Trophoblast cell (in vitro differentiated cells and primary cell): Measurements from ENCODE around the gene CRYBA4.

Experiments
- DNase-seq, 2 donors: peaks; one replicate each; pipeline ENCODE4 v3.0.0-alpha.2; 2016
- H2AFZ ChIP-seq: 2 replicates; pipeline ENCODE4 v1.6.1; 2013; ENCODE audit warnings: low read length, moderate library complexity, mild to moderate bottlenecking; ENCODE audit not compliant: insufficient read depth, poor library complexity
- H2AK5ac ChIP-seq: 2 replicates; pipeline ENCODE4 v1.6.1; 2013; ENCODE audit warnings: mild to moderate bottlenecking, low read length
- H2BK120ac ChIP-seq: 2 replicates; pipeline ENCODE4 v1.6.1; 2013; ENCODE audit warnings: low read length, mild to moderate bottlenecking, moderate library complexity; ENCODE audit not compliant: insufficient read depth, poor library complexity
- H2BK12ac ChIP-seq: 2 replicates; pipeline ENCODE4 v1.6.1; 2013; ENCODE audit warnings: mild to moderate bottlenecking, low read length, moderate library complexity
- H2BK5ac ChIP-seq: 2 replicates; pipeline ENCODE4 v1.6.1; 2013; ENCODE audit warnings: low read length, low read depth, moderate library complexity, mild to moderate bottlenecking; ENCODE audit not compliant: poor library complexity
- H3K14ac ChIP-seq: 2 replicates; pipeline ENCODE4 v1.6.1; 2013; ENCODE audit warnings: mild to moderate bottlenecking, low read length
- H3K18ac ChIP-seq: 2 replicates; pipeline ENCODE4 v1.6.1; 2013; ENCODE audit warnings: mild to moderate bottlenecking, low read length
- H3K23ac ChIP-seq: 2 replicates; pipeline ENCODE4 v1.6.1; 2013; ENCODE audit warnings: low read length
- H3K27ac ChIP-seq: 2 replicates; pipeline ENCODE4 v1.5.1; 2013; ENCODE audit warnings: low read depth, mild to moderate bottlenecking, inconsistent platforms, low read length, moderate library complexity
- H3K27me3 ChIP-seq: 2 replicates; pipeline ENCODE4 v1.6.1; 2013; ENCODE audit warnings: inconsistent platforms, mild to moderate bottlenecking, low read length, moderate library complexity; ENCODE audit not compliant: insufficient read depth
- H3K36me3 ChIP-seq, 2 experiments: 1 replicate in 1 of 2; 2 replicates in 1 of 2; pipeline ENCODE4 v1.6.1; 2013; ENCODE audit warnings: low read length in 2 of 2, mild to moderate bottlenecking in 2 of 2, moderate library complexity in 1 of 2; ENCODE audit not compliant: insufficient read depth in 2 of 2, control insufficient read depth in 1 of 2
- H3K4ac ChIP-seq: 2 replicates; pipeline ENCODE4 v1.6.1; 2013; ENCODE audit warnings: low read depth, mild to moderate bottlenecking, low read length, moderate library complexity
- H3K4me1 ChIP-seq, 2 experiments: 1 replicate in 1 of 2; 2 replicates in 1 of 2; pipeline ENCODE4 v1.6.1; 2013; ENCODE audit warnings: low read length in 2 of 2, mild to moderate bottlenecking in 2 of 2, moderate library complexity in 1 of 2; ENCODE audit not compliant: insufficient read depth in 2 of 2, control insufficient read depth in 1 of 2
- H3K4me2 ChIP-seq: 2 replicates; pipeline ENCODE4 v1.6.1; 2013; ENCODE audit warnings: inconsistent platforms, mild to moderate bottlenecking, low read length, moderate library complexity
- H3K4me3 ChIP-seq: 2 replicates; pipeline ENCODE4 v1.5.1; 2013; ENCODE audit warnings: mild to moderate bottlenecking, low read depth, low read length, inconsistent platforms
- H3K79me1 ChIP-seq: one replicate; pipeline ENCODE4 v1.6.1; 2013; ENCODE audit warnings: low read length
- H3K79me2 ChIP-seq: 2 replicates; pipeline ENCODE4 v1.6.1; 2013; ENCODE audit warnings: low read length, mild to moderate bottlenecking; ENCODE audit not compliant: control insufficient read depth, insufficient read depth, poor library complexity
- H3K9ac ChIP-seq: 2 replicates; pipeline ENCODE4 v1.6.1; 2013; ENCODE audit warnings: mild to moderate bottlenecking, low read length
- H3K9me3 ChIP-seq: 2 replicates; pipeline ENCODE4 v1.6.1; 2013; ENCODE audit warnings: low read depth, mild to moderate bottlenecking, control low read depth, inconsistent platforms, low read length; ENCODE audit not compliant: insufficient read depth
- H4K12ac ChIP-seq: 2 replicates; pipeline ENCODE4 v1.6.1; 2013; ENCODE audit warnings: low read depth, mild to moderate bottlenecking, low read length, moderate library complexity
- H4K8ac ChIP-seq: 2 replicates; pipeline ENCODE4 v1.6.1; 2013; ENCODE audit warnings: low read depth, mild to moderate bottlenecking, low read length, moderate library complexity
- H4K91ac ChIP-seq: one replicate; pipeline ENCODE4 v1.6.1; 2013; ENCODE audit warnings: low read depth, mild to moderate bottlenecking, low read length, moderate library complexity
- WGBS: extraction: QIAGEN DNeasy Blood & Tissue Kit; methylation state at CpG from one replicate; pipeline ENCODE4 v1.1.7; 2013; ENCODE audit warnings: missing lambda C conversion rate; ENCODE audit not compliant: insufficient read length, insufficient coverage; ENCODE audit errors: extremely low coverage; 5-methylcytosine and 5-hydroxymethylcytosine counted together

Gene CRYBA4

DNA sequence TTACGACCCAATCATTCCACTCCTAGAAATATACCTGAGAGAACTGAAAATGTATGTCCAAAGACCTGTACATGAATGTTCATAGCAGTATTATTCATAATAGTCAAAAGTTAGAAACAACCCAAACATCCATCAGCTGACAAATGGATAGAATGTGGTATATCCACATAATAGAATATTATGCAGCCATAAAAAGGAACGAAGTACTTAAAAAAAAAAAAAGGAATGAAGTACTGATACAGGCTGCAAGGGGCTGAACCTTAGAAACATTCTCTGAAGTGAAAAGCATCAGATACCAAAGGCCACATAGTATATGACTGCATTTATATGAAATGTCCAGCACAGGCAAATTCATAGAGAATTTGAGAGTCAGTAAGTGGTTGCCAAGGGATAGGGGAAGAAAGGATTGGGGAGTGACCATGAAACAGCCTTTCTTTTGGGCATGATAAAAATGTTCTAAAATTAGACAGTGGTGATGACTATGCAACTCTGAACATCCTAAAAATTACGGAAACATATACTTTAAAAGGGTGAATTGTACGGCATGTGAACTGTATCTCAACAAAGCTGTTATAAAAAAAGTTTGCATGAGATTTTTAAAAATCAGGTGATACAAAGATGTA, 33.7 kb upstream of the CRYBA4 start:
- Histone ChIP-seq H2BK5ac (no peak overlapping the region), H3K4me1 (peaks cover 0 to 6% of the 10 kb centered on the region in 2 experiments), H3K14ac (no peak overlapping the region), H3K27ac (no peak overlapping the region), H3K9me3 (no peaks in the 10 kb centered on the region), H2BK120ac (no peak overlapping the region), H3K18ac (no peak overlapping the region), H4K8ac (no peak overlapping the region), H3K79me1 (peaks cover 7% of the 10 kb centered on the region), H3K4me2 (no peak overlapping the region), H3K4me3 (no peak overlapping the region), H2BK12ac (no peak overlapping the region), H4K91ac (no peak overlapping the region), H2AK5ac (no peak overlapping the region), H3K79me2 (peaks cover 9% of the 10 kb centered on the region), H3K4ac (no peak overlapping the region), H4K12ac (no peak overlapping the region), H3K9ac (no peak overlapping the region), H3K23ac (no peak overlapping the region), H3K27me3 (no peaks in the 10 kb centered on the region), H2AFZ (no peak overlapping the region), H3K36me3 (peaks cover 0 to 5% of the 10 kb centered on the region in 2 experiments)
- peak in 1 of 2 donors; percentile 45 for DNase-seq
- no CpG with 5 or more reads among the region's 4 CpGs for WGBS

DNA sequence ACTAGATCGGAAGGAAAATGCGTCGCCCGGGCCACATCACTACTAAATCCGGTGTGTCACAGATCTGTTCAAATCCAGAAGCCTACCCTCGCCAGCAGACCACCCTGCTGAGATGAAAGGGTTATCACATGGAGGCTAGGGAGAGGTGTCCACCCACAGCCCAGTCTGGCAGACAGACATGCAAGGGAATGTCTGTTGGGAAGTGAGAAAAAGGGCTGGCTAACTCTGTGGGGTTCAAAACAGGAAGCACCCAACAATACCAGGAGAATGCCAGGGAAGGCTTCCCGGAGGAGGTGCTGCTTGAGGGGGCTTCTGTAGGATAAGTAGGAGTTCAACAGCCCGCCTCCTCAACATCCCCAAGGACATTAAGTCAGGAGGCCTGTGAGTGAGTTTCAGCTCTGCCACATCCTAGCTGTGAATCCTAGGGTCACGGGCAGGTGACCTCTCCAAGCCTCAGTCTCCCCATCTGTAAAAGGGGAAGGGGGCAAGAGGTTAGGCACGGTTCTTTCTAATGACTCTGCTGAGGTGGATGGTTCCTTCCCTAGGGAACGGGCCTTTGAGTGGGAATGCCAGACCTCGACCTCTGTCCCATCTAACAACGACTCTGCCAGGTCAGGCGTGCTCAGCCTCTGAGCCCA, 32.9 kb upstream of the CRYBA4 start:
- H3K79me1 ChIP-seq: peaks cover 7% of the 10 kb centered on the region
- H3K79me2 ChIP-seq: peaks cover 9% of the 10 kb centered on the region
- H3K4ac ChIP-seq: peak overlapping the region; percentile 46
- peak in 1 of 2 donors; percentile 41 for DNase-seq
- H3K14ac ChIP-seq: peak overlapping the region; percentile 3
- peak overlapping the region; percentile 28 for H3K18ac ChIP-seq
- no peak overlapping the region for H4K8ac ChIP-seq
- H3K9me3 ChIP-seq: no peaks in the 10 kb centered on the region
- H3K36me3 ChIP-seq: peaks cover 0 to 5% of the 10 kb centered on the region in 2 experiments
- H3K23ac ChIP-seq: no peak overlapping the region
- H2BK5ac ChIP-seq: no peak overlapping the region
- H4K12ac ChIP-seq: no peak overlapping the region
- H2AK5ac ChIP-seq: no peak overlapping the region
- H3K4me3 ChIP-seq: peak overlapping the region; percentile 85
- no peak overlapping the region for H2BK120ac ChIP-seq
- no CpG with 5 or more reads among the region's 14 CpGs for WGBS
- H2BK12ac ChIP-seq: no peak overlapping the region
- H3K9ac ChIP-seq: no peak overlapping the region
- no peak overlapping the region for H2AFZ ChIP-seq
- H4K91ac ChIP-seq: peak overlapping the region; percentile 15
- no peak overlapping the region for H3K27ac ChIP-seq
- H3K4me2 ChIP-seq: peak overlapping the region; percentile 64
- H3K4me1 ChIP-seq: peaks cover 0 to 6% of the 10 kb centered on the region in 2 experiments
- no peaks in the 10 kb centered on the region for H3K27me3 ChIP-seq

DNA sequence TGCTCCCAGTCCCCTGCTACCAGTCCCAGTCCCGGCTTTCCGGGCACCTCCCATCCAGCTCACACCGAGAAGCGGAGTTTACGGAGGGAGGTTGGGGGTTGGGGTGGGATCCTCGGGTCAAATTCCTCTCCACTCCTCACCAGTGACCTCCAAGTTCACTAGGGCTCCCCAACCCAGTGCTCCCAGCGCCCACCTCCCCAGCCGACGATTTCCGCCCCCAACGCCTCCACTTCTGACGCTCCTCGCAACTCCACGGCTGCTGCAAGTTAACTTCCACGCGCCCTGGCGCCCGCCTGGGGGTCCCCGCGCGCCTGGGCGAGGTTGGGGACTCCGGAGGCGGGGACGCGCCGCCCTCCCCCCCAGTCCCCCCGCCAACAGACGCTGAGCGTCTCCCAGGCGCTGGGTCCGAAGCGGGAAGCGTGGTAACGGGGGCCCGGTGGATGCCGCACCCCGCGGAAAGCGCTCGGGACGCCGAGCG, 32.4 kb upstream of the CRYBA4 start:
- peaks cover 7% of the 10 kb centered on the region for H3K79me1 ChIP-seq
- H3K36me3 ChIP-seq: peaks cover 0 to 3% of the 10 kb centered on the region in 2 experiments
- peaks cover 0 to 6% of the 10 kb centered on the region in 2 experiments for H3K4me1 ChIP-seq
- DNase-seq: peak in 1 of 2 donors; percentile 38
- no CpG with 5 or more reads among the region's 44 CpGs for WGBS
- H3K9me3 ChIP-seq: no peaks in the 10 kb centered on the region
- H3K23ac ChIP-seq: no peak overlapping the region
- peak overlapping the region; percentile 46 for H3K4ac ChIP-seq
- peak overlapping the region; percentile 65 for H4K8ac ChIP-seq
- H3K79me2 ChIP-seq: peaks cover 9% of the 10 kb centered on the region
- peak overlapping the region; percentile 34 for H3K9ac ChIP-seq
- H3K4me3 ChIP-seq: peak overlapping the region; percentile 85
- H2BK120ac ChIP-seq: peak overlapping the region; percentile 30
- no peak overlapping the region for H3K27ac ChIP-seq
- H3K18ac ChIP-seq: peak overlapping the region; percentile 92
- H2AFZ ChIP-seq: peak overlapping the region; percentile 84
- no peak overlapping the region for H4K12ac ChIP-seq
- no peaks in the 10 kb centered on the region for H3K27me3 ChIP-seq
- peak overlapping the region; percentile 77 for H3K14ac ChIP-seq
- H3K4me2 ChIP-seq: peak overlapping the region; percentile 64
- peak overlapping the region; percentile 8 for H2AK5ac ChIP-seq
- no peak overlapping the region for H2BK12ac ChIP-seq
- peak overlapping the region; percentile 68 for H2BK5ac ChIP-seq
- H4K91ac ChIP-seq: peak overlapping the region; percentile 78

DNA sequence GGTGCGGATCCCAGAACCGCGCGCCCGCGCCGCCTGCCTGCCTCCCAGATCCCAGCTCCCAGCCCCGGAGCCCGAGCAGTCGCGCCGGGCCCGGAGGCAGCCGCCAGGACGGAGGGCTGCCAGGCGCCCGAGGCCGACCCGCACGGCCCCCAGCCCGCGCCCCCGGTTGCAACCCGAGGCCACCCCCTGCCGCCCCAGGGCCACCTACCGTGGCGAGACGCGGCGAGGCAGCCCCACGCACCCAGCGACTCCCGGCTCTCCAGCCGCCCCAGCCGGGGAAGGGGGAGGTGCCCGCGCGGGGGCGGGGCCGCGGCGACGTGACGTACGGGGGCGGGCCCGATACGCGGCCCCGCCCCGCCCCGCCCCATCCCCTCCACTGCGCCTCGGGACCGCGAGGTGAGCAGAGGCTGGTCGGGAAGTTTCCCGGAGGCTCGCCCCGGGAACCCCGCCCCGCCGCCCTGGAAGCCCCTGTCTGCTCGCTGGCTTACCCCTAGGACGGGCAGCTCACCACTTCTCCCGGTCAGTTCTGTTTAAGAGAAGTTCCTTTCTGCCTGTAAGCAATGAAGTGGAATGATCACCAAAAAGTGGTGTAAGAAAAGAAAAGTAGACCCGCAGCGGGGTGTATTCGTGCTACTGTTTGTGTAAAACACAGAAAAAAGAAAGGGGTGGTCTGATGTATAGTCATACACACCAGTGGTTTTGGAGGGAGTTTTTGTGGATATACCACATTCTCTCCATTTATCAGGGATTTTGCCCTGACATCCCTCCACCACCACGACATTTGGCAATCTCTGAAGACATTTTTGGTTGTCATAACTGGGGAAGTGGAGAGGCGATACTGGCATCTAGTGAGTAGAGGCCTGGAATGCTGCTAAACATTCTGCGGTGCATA, 31.7 kb upstream of the CRYBA4 start, which contains the start of gene TPST2:
TPST2 (minus strand) TSS at position 288 of the 892 bp plus-strand sequence. CDS start 48,502 bp downstream, outside the sequence.
- Histone ChIP-seq H3K4me1 (peaks cover 0 to 6% of the 10 kb centered on the region in 2 experiments), H3K27me3 (no peaks in the 10 kb centered on the region), H3K79me2 (peaks cover 9% of the 10 kb centered on the region), H3K18ac (peak within 1 kb of the TSS; percentile 92), H3K79me1 (peaks cover 7% of the 10 kb centered on the region), H3K23ac (no peak within 1 kb of the TSS), H4K91ac (peak within 1 kb of the TSS; percentile 78), H4K12ac (peak within 1 kb of the TSS; percentile 81), H2BK12ac (no peak within 1 kb of the TSS), H3K14ac (peak within 1 kb of the TSS; percentile 77), H3K4ac (peak within 1 kb of the TSS; percentile 46), H3K36me3 (peaks cover 0 to 3% of the 10 kb centered on the region in 2 experiments), H3K9ac (peak within 1 kb of the TSS; percentile 62), H3K4me3 (peak within 1 kb of the TSS; percentile 85), H3K9me3 (no peaks in the 10 kb centered on the region), H2AK5ac (peak within 1 kb of the TSS; percentile 8), H2AFZ (peak within 1 kb of the TSS; percentile 95), H3K27ac (no peak within 1 kb of the TSS), H2BK120ac (peak within 1 kb of the TSS; percentile 52), H2BK5ac (peak within 1 kb of the TSS; percentile 68), H3K4me2 (peak within 1 kb of the TSS; percentile 64), H4K8ac (peak within 1 kb of the TSS; percentile 65)
- no CpG with 5 or more reads among the region's 72 CpGs for WGBS
- peak; percentile 60 to 85 for DNase-seq
